GM21515 (cell line): ENCODE measurements around the gene ANK3.

Experiments used
- ATAC-seq: cut with Tn5 transposase; IDR thresholded peaks from one replicate; pipeline ENCODE4 v1.9.1; 2021; ENCODE audit not compliant: unreplicated experiment

ANK3 gene

DNA sequence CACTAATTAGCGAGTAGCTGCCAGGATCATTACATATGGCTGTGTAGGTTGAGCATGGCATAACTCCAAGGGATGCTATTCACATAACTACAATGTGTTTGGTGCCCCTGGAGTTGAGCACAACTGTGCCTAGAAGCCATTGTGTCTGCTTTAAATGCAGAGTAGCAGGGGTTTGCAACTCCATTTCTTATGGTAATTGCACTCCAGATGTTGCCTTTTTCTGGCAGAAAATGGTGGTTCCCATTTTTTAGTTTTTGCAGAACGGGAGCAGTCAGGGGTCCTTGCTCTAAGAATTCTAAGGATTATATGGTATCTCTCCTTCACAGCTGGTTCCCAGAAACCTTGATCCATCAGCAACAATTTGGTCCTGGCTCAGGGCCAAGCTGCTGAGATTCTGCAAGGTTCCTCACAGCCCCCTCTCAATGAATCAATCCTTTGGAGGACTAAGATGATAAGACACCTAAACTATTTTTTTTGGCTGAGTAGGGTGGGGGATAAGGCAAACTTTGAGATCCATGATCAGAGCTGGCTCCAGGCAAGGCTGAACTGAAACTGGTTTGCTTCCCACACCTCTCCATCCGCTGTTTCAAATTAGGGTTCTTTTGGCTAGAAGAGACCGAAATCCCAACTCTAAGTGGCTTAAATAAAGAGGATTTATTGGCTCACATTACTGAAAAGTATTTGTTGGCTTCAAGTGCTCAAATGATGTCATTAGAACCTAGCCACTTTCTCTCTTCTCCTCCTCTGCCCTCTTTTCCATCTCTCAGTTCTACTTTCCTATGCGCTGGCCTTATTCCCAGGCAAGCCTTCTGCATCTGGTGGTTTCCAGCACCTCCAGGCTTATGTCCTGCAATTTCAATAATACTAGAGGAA lies 385.8 kb downstream of the ANK3 start:
- ATAC-seq: no peak

DNA sequence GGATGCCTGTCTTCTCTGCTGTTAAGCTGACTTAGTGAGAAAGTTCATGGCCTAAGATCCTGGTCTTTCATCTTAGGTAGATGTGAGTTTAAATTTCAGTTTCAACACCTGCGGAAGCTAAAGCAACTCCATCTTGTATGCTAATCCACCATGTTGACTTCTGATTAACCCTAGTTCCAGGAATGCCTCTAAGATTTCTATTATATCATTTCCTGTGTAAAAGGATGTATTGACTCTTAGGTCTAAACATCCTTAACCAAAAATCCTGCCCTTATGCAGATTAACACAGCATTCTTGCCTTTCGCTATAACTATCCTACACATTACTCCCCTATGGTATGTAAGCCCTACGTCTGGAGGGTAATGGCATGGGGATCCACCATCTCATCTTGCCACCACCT lies 388.9 kb downstream of the ANK3 start:
- ATAC-seq: no peak

DNA sequence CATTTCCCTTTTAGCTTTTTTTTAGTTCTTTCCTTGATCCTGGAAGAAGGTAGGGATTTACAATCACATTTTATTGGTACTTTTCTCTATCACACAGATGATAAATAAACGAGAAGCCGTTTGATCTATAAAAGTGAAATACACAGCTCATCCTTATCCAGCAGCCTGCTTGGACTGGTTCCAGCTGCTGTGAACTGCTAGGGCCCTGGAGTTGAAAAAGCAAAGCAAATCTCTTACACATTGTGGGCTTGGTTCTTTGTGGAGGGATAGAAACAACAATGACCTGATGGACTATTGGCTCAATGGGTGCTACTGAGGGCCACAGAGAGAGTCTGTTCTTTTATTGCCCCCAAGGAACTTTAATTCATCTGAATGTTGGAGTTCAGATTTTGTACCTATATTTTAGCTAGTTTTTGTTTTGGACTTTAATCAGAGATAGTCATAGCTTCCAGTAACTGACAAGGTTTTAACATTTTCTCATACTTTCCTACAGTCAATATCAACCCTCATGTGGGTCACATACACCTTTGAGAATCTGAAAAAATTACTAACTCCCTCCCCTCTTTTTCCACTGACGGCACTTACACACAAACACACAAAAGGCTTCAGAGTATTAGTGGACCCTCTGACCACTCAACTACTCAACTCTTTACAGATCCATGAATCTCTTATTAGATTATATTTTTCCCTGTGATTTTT lies 391.7 kb downstream of the ANK3 start:
- ATAC-seq: no peak

DNA sequence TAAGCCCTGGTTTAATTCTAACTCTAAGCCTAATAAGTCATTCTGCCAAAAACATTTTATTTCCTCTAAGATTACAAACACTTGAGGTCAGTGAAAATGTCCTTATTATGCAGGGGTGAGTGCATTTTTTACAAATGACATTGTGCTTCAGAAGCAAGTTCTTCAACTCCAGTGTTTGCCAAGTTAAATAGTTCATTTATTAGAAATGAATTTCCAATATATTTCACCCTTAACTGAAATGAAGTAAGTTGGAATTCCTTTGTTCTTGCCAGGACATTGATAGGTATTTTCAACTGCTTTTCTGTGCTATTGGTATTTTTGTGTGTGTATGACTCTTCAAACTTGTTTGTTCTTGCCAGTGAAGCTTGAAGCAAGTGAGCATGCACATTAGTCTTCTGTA lies 393.8 kb downstream of the ANK3 start:
- ATAC-seq: no peak

DNA sequence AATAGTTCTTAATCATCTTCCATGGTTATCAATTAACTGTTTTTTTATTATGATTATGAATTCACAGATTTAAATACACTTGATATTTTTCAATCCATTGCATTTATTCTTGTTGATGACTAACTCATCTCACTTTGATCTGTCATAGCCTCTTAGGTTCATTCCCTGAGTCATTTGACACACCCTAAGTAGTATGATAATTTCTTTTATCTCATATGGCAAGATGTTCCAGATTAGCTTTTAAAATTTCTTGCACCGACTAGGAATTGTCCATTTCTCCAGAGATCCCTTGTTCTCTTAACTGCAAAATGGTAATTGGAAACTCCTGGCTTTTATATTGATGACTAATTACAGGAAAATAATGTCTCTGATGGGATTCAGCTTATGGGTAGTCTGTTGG lies 395.7 kb downstream of the ANK3 start:
- no peak for ATAC-seq

DNA sequence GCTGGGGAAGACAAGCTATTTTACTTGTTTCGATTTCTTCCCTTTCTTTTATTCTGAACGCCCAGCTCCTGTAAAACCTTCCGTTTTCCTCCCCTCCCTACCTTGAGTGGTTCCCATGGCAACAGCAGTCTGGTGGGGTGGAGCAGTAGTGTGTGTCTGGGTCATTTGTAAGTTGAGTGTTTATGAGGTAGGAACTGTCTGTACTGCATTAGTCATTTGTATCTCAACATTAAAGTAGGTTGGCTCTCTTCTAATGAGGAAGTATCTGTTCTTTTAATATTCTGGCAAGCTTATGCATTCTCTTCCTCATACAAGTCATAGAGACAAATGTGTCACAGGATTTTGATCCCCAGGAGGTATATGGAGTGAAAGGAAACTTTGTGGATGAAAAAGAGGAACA lies 398.0 kb downstream of the ANK3 start:
- ATAC-seq: no peak

DNA sequence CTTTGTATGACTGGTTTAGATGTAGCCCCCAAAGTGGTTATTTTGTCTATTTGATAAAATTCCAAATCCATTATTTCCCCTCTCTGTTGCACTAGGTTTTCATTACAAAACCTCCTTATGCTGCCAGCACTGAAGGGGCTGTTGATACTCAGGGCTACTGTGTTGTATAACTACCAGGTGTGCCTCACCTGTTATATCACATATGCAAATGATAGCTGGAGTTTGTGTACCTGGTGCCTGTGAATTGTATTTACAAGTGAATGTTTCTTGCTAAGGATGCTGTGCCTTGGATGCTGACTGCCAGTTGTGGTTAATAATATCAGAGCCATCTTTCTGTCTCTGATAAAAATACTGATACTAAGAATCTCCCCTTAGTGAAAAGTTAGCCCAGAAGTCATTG lies 398.6 kb downstream of the ANK3 start:
- ATAC-seq: no peak

DNA sequence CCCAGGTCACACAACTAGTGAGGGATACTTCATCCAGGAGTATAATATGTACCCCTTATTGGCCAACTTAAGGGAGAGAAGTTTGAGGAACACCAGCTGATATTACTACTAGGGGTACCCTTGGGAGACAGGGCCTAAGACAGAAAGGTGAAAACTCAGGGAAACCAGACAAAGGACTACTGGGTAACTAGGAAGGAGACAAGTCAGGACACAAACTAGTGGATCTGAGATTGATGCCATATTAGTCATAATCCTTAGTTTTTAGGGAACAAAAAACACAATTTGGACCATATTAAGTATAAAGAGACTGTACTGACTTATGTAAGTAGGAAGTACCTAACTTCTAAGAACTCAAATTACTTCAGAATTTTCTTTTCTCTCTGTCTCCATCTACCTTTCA lies 404.0 kb downstream of the ANK3 start:
- ATAC-seq: no peak

DNA sequence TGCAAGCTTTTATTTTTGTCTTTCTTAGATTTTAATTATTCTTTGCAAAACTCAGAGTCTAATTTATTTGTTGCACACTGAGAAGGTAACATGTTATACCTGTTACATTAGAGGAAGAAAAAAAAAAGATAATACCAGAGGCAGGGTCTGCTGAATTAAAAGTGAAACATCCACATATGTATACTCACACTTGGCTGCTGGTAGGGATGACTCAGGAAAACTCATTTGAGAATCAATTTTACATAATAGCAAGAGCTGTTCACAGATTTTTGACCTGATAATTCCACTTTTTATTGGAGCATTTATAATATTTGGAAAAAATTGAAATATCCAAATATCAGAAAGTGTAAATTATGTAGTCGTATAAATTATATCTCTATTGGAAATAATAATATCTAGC lies 405.3 kb downstream of the ANK3 start:
- ATAC-seq: no peak

DNA sequence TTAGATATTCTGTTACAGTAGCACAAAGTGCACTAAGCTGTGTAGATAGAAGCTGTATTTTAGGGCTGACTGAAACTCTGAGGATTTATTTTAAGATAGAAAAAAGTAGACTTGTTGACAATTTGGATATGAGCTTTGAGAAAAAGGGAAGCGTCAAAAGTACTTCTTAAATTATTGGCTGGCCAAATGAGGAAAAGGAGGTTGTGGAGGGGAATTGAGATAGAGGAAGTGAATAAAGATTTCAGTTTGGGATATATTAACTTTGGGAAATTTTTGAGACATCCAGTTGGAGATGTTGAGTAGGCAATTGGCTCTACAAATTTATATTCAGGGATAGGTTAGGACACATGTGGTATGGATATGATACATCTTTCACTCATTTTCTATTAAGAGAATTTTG lies 409.3 kb downstream of the ANK3 start:
- no peak for ATAC-seq

DNA sequence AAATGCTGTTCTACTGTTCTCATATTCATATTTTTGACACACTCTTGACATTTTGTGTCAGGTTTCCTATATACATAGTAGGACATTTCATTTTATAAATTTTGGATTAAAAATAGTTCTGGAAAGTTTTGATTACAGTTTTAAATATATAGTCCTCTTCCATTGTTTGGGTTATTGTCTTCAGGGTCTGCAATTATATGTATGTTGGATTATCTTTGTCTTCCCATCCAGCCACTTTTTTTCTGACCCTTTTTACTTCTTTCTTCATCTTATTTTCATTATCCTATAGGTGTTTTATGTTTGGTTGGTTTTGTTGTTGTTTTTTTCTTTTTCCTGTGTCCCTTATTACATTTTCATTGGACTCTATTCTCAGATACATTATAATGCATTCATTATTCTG lies 412.2 kb downstream of the ANK3 start:
- no peak for ATAC-seq

DNA sequence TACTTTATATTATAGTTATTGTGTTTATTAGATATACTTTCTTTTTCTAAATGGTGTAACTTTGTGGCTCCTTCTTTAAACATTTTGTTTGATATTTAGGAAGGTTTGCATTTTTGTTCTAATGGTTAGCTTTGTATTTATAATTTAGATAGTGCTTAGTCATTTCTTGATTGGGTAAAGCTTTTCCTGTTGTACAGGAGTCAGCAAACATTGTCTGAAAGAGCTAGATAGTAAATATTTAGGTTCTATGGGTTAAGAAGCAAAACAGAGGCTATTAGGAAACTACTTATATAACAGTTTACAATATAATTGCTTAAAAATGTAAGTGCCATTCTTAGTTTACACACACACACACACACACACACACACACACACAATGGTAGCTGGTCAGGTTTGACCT lies 412.8 kb downstream of the ANK3 start:
- ATAC-seq: no peak
